HG03460 (cell line): ENCODE measurements around the gene JARID2.

ENCODE experiments used
- ATAC-seq: cut with Tn5 transposase; IDR thresholded peaks from one replicate; pipeline ENCODE4 v1.9.1; 2021; ENCODE audit not compliant: unreplicated experiment

The JARID2 gene

DNA sequence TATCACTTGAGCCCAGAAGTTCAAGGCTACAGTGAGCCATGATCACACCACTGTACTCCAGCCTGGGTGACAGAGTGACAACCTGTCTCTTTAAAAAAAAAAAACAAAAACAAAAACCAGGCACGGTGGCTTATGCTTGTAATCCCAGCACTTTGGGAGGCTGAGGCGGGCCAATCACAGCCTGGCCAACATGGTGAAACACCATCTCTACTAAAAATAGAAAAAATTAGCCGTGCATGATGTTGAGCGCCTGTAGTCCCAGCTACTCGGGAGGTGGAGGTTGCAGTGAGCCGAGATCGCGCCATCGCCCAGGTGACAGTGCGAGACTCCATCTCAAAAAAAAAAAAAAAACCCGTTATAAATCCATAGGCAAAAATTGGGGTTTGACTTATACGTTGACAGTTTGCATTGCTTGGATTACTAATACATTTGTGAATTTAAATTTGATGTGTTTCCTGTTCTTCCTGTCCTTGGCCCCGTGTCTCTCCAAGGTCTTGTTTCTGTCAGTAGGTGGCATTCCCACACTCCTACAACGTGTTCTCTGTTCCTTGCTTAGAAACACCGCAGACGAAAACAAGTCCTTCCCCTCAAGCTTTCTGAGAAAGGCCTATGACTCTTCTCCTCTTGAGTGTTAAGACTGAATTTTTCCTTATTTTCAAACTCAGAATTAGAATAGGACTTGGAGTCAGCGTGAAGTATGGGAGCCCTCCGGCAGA, 269.9 kb downstream of the JARID2 start:
- ATAC-seq = no peak

DNA sequence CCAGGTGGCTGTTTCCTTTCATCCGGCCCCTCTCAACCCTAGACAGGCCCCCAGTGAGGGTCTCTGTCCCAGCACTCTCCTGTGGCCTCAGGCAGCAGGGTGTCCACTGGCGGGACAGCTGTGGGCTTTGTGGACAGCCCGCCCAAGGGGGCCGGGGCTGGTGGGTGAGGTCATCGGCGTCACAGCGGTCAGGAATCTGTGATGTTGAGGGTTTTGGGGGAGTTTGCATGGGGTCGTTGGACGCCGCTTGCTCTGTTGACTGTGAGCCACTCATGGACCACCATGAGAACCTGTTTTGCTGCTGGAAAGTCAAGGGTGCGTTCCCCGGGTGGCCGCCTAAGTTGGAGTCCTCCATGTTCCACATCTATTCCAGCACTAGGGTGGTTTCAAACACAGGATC, 270.5 kb downstream of the JARID2 start:
- ATAC-seq = no peak

DNA sequence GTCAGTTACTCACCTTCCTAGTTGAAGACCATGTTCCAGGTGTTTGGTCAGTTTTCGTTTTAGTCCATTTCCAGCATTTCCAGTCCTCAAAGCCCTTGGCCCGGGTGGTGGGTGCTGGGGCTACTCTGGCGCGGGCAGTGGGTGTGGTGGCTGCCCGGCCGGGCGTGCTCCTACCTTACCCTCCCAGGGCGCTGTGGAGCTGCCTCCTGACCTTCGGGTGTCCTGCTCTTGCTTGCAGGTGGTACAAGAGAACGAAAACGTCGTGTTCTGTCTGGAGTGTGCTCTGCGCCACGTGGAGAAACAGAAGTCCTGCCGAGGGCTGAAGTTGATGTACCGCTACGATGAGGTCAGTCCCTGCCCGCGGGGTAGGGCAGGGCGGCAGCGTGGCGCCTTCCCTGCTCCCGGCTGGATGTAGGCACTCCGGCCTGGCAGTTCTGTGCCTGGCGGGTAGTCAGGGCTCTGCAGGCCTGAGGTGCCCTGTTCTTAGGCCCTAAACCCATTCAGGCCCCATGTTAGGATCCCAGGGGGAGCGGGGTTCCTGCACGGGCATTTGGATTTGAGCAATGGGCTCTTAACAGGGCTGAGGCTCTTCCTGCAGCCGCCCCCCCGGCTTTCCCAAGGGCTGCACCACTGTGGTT, 271.2 kb downstream of the JARID2 start:
- no peak for ATAC-seq

DNA sequence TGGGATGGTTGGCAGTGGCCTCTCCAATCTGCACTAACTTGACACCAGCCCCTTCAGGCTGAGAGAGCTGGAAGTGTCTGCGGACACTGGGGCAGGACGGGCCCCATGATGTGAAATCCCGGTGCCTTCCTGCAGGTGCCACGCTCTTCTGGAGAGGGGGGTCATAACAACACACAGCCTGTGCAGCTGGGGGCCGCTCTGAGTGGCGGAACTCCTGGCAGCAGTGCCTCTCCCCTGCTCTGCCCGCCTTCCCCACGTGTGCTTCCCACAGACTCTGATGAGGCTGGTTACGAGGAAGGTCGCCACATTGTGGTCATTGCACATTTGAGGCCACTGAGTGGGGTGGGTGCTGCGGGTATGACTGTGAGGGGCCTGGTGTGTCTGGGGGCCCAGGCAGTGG, 271.7 kb downstream of the JARID2 start:
- no peak for ATAC-seq

DNA sequence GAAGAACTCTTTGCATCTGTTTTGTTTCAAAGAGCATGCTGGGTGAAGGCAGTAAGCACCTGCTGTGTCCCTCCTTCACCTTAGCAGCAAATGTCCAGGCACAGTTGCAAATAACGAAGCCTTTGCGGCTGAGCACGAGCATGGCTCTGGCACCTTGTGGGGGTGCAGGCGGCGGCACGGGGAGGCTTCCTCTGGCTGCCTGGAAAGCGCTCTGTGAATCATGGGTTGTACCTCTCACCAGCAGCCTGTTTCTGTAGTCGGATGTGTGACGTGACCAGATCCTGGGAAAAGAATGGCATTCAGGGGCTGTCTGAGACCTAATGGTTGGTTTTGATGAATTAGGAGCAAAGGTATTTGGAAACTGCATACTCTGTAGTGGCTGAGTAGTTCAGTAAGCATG, 272.2 kb downstream of the JARID2 start:
- no peak for ATAC-seq

DNA sequence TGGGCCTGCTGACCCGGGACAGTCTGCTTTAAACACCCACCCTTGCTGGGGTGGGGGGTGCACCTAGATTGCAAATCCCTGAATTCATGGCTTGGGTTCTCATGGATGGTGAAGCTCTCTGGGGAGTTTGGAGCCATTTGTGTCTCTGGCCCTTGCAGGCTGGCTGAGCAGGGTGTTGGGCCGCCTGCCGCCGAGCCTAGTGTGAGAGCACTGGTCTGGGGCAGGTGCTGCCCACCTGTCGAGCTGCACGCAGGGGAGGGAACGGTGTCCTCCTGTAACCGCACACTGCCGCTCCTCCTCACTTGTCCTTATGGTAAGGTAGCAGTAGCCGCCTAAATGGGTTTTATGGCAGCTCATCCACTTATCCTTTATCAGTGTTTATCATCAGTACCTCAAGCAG, 273.0 kb downstream of the JARID2 start:
- ATAC-seq = no peak

DNA sequence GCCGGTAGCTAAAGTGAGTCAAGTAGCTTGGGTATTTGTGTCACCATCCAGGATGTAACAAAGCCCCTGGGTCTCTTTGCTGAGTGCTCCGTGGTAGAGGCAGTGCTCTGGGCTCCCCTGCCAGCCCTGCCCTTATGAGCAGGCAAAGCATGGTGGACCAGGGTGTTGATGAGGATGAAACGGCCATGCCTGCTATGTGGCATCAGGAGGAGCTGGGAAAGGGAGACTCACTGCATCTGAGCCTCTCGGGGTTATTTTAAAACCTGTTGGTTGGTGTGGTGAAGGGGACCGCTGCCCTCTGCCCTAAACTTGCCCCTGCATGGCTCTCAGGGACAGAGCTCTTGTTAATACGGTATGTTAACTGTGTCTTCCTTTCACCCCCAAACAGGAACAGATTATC, 273.8 kb downstream of the JARID2 start:
- no peak for ATAC-seq

DNA sequence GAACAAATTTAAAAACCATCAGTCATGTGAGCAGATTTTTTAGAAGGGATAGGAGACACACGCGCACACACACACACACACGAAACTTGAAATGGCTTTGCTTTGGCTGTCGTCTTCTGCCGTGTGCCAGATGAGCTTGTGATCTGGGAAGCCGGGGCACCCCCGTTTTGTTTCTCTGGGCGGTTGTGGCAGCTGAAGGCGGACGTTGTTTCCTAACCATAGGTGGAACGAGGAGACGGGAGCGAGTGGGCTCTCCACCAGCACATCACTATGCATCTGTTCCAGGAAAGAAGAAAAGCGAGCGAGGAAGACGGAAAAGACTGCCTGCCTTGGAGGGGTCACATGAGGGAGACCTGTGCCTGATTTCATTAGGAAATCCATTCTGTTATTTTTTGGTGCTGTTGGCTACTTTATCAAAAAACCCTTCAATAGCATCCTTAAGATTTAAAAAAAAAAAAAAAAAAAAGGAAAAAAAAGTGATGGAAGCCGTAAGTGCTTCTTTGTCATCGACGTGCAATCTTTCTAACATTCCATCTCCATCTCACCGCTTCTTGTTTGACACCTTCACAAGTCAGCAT, 274.8 kb downstream of the JARID2 start:
- no peak for ATAC-seq

DNA sequence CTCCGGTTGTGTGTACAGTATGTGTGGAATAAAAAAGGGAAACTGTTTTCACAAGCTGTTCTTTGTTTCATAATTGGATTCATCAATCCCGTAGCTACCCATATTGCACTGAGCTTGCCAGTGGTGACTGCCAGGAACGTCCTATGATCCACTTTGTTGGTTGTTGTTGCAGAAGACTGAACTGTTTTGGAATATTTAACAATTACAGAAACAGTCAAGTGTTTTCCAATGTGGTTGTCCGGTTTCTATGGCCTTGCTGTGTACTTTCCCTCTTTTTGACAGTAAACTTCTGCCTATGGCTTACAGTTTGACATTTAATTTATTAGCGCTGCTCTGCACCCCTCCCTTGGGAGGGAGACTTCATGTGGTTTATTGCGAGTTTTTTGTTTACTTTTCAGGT, 275.7 kb downstream of the JARID2 start:
- ATAC-seq = no peak

DNA sequence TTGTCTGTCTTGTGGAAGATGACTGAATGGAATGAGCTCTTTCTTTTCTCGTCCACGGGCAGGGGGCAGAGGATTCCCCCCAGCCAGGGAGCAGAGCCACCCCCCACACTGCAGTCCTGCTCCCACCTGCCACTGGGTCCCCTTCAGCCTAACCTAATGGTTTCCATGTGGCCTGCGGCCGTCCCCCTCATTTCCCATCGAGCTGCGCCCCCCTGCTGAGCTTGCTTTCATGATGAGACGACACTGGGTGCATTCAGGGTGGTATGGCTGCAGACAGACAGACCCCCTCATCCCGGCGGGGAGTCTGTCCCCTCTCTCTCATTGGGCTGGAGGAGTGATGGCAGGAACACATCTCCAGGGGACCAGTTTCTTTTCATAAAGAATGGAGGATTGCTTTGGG, 276.2 kb downstream of the JARID2 start:
- ATAC-seq = no peak

DNA sequence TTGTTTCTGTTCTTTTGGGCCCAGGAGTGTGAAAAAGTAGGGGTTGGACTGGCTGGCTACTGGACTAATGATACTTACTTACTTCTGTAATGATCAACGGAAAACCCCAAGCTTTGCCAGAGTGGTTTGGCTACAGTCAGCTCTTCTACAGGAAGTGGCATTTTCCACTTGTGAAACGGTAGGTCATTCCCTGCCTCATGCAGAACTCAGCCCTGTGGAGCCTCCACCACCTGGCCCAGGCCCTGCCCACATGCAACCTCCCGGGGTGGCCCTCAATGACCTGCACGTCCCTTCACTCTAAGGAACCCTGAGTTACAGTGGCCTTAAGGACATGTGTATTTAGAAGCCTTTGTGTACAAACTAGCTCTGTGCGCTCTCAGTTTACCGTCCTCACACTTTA, 276.6 kb downstream of the JARID2 start:
- no peak for ATAC-seq

DNA sequence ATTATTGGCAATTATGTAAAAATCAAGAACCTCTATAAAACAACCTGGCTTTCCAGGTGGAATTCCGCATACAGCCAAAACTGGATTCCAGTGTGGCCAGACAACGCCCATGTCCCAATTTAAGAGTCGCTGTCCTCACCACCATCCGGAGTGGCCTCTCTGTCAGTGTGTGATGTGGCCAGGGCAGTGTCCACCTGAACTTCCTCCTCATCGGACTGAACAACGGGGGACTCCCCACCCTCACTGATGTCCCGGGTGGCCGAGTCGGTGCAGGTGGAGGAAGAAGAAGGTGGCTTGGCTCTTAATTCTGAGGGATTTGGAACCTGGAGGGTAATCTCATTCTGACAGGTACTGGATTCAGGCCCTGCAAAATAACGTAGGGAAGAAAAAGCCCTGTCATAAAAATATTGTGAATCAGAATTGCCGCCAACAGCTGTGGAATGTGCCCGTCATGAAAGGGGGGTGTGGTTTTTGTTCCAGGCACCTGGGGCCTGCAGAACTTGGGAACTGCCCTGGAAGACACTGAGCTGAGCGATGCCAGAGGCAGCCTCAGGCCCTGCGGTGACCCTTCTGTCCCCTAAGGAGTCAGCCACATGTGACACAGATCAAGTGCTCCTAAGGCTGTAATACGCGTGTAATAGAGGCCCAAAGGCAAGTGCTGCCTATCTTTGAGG, 277.1 kb downstream of the JARID2 start:
- no peak for ATAC-seq

DNA sequence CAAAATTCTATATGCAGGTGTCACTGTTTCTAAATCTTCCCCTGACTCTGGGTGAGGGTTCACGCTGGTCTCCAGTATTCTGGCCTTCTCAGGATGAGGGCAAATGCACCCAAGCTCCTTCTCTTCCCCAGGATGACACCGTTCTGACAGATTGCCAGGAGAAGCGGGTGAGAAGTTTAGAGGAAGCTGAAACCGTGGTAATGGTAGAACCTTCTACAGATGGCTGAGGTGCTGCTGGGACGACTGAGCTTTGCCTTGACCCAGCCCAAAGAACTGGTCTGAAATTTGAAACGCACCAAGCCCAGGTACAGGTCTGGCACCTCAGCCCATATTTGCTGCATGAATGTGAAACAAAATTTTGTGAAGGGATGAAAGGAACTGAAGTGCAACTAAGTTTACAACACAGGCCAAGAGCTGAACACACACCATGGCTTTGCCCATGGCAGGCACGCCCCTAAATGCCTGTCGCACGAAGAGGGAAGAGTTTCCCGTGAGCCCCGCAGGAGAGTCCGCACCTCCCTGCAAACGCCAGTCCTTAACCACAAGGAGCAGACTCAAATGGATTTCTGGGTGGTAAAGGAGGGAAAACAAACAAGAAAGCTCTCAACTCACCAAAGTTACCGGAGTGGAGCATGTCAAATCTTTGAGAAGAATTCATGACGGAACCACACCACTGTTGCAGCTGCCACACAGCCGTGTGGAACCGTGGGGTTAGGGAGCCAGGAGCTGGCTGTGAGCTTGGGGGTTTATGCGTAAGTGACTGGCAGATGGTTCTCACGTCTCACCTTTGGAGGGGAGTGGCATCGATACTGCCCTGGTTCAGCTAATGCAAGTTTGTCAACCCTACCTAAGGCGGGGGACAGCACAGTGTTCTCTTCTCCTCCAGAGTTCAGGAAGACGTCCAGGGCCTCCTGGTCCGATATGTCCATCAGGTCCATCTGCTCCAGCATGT, 278.1 kb downstream of the JARID2 start:
- ATAC-seq = no peak

DNA sequence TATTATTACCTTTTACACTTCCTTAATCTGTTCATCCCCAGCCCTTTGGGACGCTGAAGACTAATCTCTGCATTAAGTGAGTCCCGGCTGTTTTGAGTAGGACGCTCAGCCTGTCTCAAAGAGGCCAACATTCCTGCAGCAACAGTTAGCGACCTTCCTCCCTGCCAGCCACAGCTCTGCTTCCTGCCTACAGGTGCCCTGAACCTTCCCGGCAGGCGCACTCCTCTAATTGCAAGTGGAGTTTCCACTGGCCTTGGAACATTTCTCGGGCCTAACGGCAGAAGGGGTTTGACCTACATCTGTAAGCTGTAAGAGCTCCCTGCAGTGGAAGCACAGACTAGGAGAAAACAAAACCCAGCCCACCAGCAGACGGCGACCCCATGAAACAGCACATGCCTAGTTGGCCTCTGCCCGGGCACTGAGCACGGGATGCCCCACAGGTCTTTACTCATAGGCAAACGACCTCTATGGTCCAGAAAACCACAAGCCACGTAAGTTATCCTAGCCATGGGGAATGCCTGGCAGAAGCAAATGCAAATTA, 279.1 kb downstream of the JARID2 start:
- ATAC-seq = no peak

DNA sequence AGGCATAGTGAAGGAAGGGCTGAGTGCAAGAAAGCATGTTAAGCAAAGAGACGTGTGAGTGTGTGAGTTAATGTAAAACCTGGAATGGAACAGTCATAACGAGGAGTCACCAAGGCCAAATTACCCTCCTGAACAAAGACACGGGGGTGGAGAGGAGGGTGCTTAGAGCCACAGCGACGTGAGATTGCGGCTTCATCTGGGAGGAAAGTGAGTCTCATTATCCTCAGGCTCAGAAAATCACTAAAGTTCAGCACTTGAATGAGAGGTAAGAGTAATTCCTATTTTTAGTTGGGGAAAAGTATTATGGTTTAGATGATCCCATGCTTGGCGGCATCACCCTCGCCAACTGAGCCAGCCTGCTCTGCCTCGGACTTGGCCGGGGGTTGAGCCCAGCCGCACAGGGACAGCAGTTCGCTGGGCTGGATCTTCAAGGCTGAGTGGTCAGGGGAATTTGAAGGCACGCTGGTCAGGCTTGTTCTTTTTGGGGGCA, 280.4 kb downstream of the JARID2 start:
- no peak for ATAC-seq

DNA sequence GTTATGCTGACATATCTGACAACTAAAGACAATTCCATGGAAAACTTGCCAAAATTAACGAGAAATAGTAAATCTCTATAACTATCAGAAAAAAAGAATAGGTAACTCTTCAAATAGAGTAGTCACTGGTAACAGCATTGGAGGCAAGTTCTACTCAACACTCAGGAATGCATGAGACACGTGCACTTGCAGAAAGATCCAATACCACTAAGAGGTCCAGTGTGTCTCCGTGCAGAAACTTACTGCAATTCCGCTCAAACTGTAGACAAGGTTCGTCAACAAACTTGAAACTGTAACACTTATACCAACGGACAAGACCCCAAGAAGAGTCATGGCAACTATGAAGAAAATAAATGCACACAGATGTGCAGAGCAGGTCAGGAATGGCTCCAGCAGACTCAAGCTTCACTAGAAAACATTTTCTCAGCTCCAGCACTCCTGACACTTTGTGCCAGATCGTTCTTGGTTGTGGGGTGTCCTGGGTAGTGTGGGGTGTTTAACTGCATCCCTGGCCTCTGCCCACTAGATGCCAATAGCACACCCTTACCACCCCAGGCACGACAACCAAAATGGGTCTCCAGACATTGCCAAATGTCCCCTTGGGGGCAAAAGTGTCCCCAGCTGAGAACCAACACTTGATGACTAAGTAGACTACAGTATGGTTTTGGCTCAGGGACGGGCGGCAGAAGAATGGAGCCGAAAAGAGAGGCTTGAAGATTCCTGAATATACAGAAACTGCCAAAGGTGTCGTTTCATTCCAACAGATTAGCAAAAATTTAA, 282.2 kb downstream of the JARID2 start:
- ATAC-seq = no peak

DNA sequence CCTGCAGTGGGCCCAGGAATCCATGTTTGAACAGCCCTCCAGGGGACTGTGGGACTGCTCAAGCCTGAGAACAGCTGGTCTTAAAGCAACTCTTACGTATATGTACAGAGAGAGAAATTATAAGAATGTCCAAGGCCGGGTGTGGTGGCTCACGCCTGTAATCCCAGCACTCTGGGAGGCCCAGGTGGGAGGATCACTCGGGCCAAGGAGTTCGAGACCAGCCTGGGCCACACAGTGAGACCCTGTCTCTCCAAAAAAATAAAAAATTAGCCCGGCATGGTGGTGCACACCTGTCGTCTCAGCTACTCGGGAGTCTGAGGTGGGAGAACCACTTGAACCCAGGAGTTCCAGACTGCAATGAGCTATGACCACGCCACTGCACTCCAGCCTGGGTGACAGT, 283.0 kb downstream of the JARID2 start:
- ATAC-seq = no peak

DNA sequence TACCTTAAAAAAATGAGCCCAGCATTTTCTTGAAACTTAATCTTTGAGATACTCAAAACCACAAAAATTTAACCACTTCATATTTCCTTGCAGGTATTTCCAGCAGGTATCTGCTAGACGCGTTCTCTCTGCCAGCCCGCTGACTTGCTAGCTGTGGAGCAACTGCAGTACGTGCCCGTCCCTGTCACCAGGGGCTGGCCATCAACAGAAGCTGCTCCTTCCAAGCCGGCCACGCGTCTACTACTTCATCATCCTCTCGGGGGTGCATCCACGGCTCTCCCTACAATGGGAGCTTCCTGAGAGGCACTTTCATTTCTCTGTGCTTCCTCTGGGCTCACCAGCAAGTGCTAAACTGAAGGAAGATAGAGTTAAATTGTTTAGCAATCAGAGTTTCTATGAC, 284.5 kb downstream of the JARID2 start:
- ATAC-seq = no peak

DNA sequence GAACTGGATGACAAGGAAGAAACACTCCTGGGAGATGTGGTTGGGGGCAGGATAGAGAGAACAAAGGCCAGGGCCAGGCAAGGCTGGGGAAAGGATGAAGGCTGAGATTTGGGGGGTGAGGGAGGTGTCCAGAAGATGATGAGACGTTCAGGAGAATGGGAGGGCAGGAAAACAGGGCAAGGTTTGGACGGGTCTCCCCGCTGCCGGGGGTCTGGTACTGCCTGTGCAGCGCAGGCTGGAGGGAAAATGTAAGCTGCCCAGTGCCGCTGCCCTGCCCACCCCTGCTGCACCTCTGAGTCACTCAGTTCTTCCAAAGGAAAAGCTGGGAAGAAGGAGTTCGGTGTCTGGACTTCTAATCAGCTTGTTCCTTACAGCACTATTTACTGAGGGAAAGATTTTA, 286.1 kb downstream of the JARID2 start:
- ATAC-seq = no peak
